Activated CD8-positive, alpha-beta T cell treated with anti-CD3 and anti-CD28 coated beads, Interleukin-2, amount 10 ng/mL, durations not matched to agents 7 days and 5 days (primary cell): ENCODE results near the gene TMEM108. TPM values are rescaled to one million over a fixed set of nuclear protein-coding genes. Genes with fewer than 3 reads are reported as not detected.
A peak's percentile ranks its signal among the peaks of the same experiment; 100 is the strongest.

Experiments used
- ATAC-seq: fragments of 150-1000 bp; cut with Tn5 transposase; one replicate; pipeline ENCODE4 v1.10.0; 2021; ENCODE audit warnings: moderate library complexity
- CTCF ChIA-PET: fragments of 350-600 bp; sonication (Branson Sonifier 250); formaldehyde crosslinking; loops from one replicate; lab custom pipeline; 2021; ENCODE audit warnings: antibody characterized with exemption; lab: Charles Lee
- POLR2A ChIA-PET: fragments of 350-600 bp; sonication (Branson Sonifier 250); formaldehyde crosslinking; loops from one replicate; lab custom pipeline; 2021; ENCODE audit warnings: antibody characterized with exemption; lab: Charles Lee
- DNase-seq: peaks from one replicate; pipeline ENCODE4 v3.0.0-alpha.2; 2020
- H3K27ac Mint-ChIP-seq: one replicate; pipeline ENCODE4 v1.8.0; 2021; ENCODE audit warnings: mild to moderate bottlenecking, mixed read lengths
- H3K27me3 Mint-ChIP-seq: one replicate; pipeline ENCODE4 v1.8.0; 2021; ENCODE audit warnings: low read depth, mixed read lengths
- H3K36me3 Mint-ChIP-seq: one replicate; pipeline ENCODE4 v1.8.0; 2021; ENCODE audit warnings: low read depth, mixed read lengths
- H3K4me1 Mint-ChIP-seq: one replicate; pipeline ENCODE4 v1.8.0; 2021; ENCODE audit warnings: low read depth, mixed read lengths
- H3K4me3 Mint-ChIP-seq: one replicate; pipeline ENCODE4 v1.8.0; 2021; ENCODE audit warnings: mild to moderate bottlenecking, mixed read lengths
- H3K9me3 Mint-ChIP-seq: one replicate; pipeline ENCODE4 v1.8.0; 2022; ENCODE audit warnings: mixed read lengths; ENCODE audit not compliant: insufficient read depth
- total RNA-seq, 2 experiments: library from RNA; stranded (reverse); gene quantifications; one replicate each; pipeline ENCODE4 v1.2.3, GENCODE V29; 2021

TMEM108 gene
- total RNA-seq, 2 experiments from 2014 or later, result not detected

DNA sequence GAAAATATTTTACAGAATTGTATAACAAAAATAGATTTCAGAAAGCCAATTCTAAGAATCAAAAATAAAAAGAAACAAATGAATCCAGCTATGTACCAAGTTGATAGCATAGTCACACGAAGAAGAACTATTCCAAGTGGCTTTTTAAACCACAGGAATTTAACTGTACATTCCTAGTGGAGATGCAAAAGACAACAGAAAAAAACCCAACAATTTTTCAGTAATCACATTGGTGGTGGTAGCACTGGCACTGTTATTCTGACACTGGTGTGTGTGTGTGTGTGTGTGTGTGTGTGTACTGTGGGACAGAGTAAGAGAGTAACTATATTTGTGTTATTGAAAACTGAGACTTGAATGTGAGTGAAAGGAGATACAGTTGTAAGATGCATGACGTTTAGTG, 370.8 kb downstream of the TMEM108 start:
- Mint-ChIP-seq H3K27me3 (peaks cover 8% of the 10 kb centered on the region), H3K9me3 (no peaks in the 10 kb centered on the region), H3K4me1 (no peaks in the 10 kb centered on the region), H3K27ac (no peak overlapping the region), H3K36me3 (no peaks in the 10 kb centered on the region), H3K4me3 (no peak overlapping the region)
- ATAC-seq (no peak), DNase-seq (no peak)
- CTCF ChIA-PET, result interaction anchor here (2.0 kb wide), 1 partner anchor 15 kb away, joined by 7 read pairs; no protein-coding TSS in a partner anchor
- POLR2A ChIA-PET, result no interaction called here

DNA sequence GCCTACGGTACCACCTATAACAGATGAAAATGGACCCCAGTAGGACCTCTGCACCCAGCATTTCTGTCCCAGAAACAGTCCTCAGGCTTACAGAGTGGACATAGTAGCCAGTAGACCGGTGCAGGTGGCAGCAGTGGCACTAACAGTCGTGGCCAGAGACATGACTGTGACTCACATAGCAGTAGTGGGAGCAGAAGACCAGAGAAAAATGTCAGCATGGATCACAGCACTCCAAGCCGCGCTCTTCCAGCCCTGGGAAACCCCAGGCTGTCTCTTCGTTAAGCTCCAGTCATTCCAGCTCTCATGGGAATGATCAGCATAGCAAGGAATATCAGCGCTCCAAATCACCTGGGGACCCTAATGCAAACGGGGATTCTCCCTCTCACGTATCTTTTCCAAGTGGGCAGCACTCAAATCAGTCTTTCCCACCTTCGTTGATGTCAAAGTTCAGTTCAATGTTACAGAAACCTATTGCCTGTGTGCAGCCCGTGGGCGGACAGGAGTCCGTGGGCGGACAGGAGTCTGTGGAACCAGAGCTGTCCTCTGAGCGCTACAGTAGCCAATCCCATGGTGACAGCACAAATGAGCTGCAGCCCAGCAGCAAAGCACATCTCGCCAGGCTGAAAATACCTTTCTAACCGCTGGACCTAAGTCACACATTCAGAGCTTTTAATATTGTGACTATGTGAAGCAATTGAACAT, 372.2 kb downstream of the TMEM108 start:
- DNase-seq, result no peak
- ATAC-seq, result no peak
- POLR2A ChIA-PET, result no interaction called here

GRCh38 chr3:133412183-133413132, 374.3 kb downstream of the TMEM108 start:
- Mint-ChIP-seq H3K27ac (no peak overlapping the region), H3K4me3 (no peak overlapping the region), H3K36me3 (no peaks in the 10 kb centered on the region), H3K4me1 (no peaks in the 10 kb centered on the region), H3K9me3 (no peaks in the 10 kb centered on the region), H3K27me3 (peaks cover 8% of the 10 kb centered on the region)
- peak; percentile 30 for ATAC-seq
- ChIA-PET POLR2A (interaction anchor here (0.6 kb wide), 1 partner anchor 179 kb away, joined by 3 read pairs; no protein-coding TSS in a partner anchor), CTCF (interaction anchor here (0.9 to 1.2 kb wide), 2 partner anchors 12 kb away, joined by 3 to 4 read pairs; no protein-coding TSS in a partner anchor)
- DNase-seq, result no peak

More for the DNA sequence above, 372.2 kb downstream of the TMEM108 start:
- H3K4me3 Mint-ChIP-seq, result no peak overlapping the region
- CTCF ChIA-PET, result interaction anchor here (0.9 to 1.5 kb wide), 2 partner anchors 14 to 752 kb away, joined by 4 to 5 read pairs; no protein-coding TSS in a partner anchor
- no peak overlapping the region for H3K27ac Mint-ChIP-seq
- H3K27me3 Mint-ChIP-seq, result peaks cover 8% of the 10 kb centered on the region
- H3K4me1 Mint-ChIP-seq, result no peaks in the 10 kb centered on the region
- no peaks in the 10 kb centered on the region for H3K36me3 Mint-ChIP-seq
- no peaks in the 10 kb centered on the region for H3K9me3 Mint-ChIP-seq

GRCh38 chr3:133413161-133414020, 375.2 kb downstream of the TMEM108 start:
- Mint-ChIP-seq H3K27me3 (peaks cover 5% of the 10 kb centered on the region), H3K9me3 (no peaks in the 10 kb centered on the region), H3K4me1 (no peaks in the 10 kb centered on the region), H3K4me3 (no peak overlapping the region), H3K36me3 (no peaks in the 10 kb centered on the region), H3K27ac (no peak overlapping the region)
- ChIA-PET POLR2A (no interaction called here), CTCF (interaction anchor here (1.2 kb wide), 1 partner anchor 11 kb away, joined by 3 read pairs; no protein-coding TSS in a partner anchor)
- ATAC-seq (peak; percentile 64), DNase-seq (no peak)

- H3K36me3 Mint-ChIP-seq, result no peaks in the 10 kb centered on the region
- H3K27ac Mint-ChIP-seq, result no peak overlapping the region
- DNase-seq (no peak), ATAC-seq (no peak)
- no peaks in the 10 kb centered on the region for H3K9me3 Mint-ChIP-seq
- ChIA-PET POLR2A (no interaction called here), CTCF (interaction anchor here (1.2 kb wide), 1 partner anchor 10 kb away, joined by 3 read pairs; no protein-coding TSS in a partner anchor)
- H3K4me1 Mint-ChIP-seq, result no peaks in the 10 kb centered on the region
- H3K27me3 Mint-ChIP-seq, result peaks cover 1% of the 10 kb centered on the region
- no peak overlapping the region for H3K4me3 Mint-ChIP-seq
These were observed 375.8 kb downstream of the TMEM108 start for GRCh38 chr3:133414021-133414392.

GRCh38 chr3:133418361-133418760, 380.2 kb downstream of the TMEM108 start:
- no peaks in the 10 kb centered on the region for H3K9me3 Mint-ChIP-seq
- H3K27ac Mint-ChIP-seq, result no peak overlapping the region
- ATAC-seq, result no peak
- H3K36me3 Mint-ChIP-seq, result no peaks in the 10 kb centered on the region
- H3K27me3 Mint-ChIP-seq, result no peaks in the 10 kb centered on the region
- no peak for DNase-seq
- POLR2A ChIA-PET, result no interaction called here
- H3K4me3 Mint-ChIP-seq, result no peak overlapping the region
- CTCF ChIA-PET, result no interaction called here
- H3K4me1 Mint-ChIP-seq, result no peaks in the 10 kb centered on the region

DNA sequence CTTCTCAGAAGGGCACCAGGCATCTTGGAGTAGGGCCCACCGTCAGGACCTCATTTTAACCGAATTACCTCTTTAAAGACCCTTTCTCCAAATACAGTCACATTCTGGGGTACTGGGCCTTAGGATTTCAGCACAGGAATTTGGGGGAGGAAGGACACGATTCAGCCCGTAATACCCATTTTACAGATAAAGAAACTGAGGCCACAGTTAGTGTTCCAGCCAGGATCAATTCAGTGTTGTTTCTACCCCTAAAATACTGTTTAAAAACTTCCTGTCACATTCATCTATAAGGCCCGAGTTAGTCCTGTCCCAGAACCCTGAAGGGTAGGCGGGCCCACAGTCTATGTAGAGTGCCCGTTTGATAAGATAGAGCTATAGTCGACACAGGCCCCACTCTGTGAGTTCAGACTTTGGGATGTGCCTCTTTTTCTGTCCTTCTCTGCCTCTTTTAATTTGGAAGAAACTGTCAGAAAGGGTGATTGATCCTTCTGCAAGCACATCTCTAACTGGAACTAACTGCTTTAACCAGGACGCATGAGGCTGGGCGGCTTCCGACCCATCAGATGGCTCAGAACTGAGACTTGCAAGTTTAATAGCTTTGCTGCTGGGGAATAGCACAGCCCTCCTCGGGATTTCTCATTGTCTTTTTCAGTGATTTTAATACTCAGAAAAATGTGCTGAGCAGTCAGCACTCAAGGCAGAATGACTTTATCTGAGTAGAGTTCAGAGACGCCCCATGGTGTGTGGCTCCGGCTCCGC, 381.1 kb downstream of the TMEM108 start:
- ChIA-PET POLR2A (no interaction called here), CTCF (no interaction called here)
- Mint-ChIP-seq H3K4me1 (peaks cover 2% of the 10 kb centered on the region), H3K27me3 (no peaks in the 10 kb centered on the region), H3K4me3 (no peak overlapping the region), H3K9me3 (no peaks in the 10 kb centered on the region), H3K36me3 (no peaks in the 10 kb centered on the region), H3K27ac (no peak overlapping the region)
- ATAC-seq (no peak), DNase-seq (no peak)

DNA sequence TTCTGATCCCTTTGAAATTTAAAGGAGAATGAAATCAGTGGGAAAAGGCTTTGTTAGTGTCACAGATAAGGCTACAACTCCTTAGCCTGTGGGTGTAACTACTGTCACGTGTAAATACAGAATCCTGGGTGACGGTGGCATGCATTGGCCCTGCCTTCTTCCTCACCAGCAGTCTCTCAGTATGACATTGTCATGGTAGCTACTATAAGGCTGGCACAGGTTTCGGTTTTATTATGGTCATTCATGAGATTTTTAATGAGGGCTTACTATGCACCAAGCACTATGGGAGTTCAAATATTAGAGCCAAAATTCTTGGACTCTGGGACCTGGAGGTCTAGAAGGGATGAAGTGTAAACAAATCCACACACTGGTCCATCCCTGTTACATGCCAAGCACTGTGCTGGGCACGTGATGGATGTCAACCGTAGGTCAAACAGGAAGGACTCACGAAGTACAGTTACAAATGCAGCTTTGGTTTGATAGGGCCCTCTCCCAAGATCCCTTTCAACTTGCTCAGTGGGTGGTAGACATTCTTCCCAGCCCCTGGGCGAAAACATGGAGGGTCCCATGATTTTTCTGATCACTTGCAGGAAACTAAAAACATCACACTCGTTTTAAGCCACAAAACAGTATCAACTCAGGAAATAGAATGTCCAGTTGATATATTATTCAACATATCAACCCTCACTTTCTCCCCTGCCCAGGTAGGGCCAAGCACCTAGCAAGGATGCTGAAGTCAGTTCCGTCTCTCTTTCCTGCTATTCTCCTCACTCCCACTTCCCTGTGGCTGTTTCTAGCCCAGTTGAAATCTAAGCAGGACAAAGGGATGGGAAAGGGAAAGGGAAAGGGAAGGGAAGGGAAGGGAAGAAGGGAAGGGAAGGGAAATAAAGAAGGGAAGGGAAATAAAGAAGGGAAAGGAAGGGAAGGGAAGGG, 387.0 kb downstream of the TMEM108 start:
- Mint-ChIP-seq H3K9me3 (no peaks in the 10 kb centered on the region), H3K4me1 (peaks cover 2% of the 10 kb centered on the region), H3K27me3 (no peaks in the 10 kb centered on the region), H3K36me3 (no peaks in the 10 kb centered on the region), H3K27ac (no peak overlapping the region), H3K4me3 (no peak overlapping the region)
- CTCF ChIA-PET, result interaction anchor here (1.0 to 3.1 kb wide), 10 partner anchors 8 to 698 kb away, joined by 3 to 38 read pairs (median 6); no protein-coding TSS in a partner anchor
- no peak for DNase-seq
- POLR2A ChIA-PET, result interaction anchor here (1.2 kb wide), 1 partner anchor 149 kb away, joined by 3 read pairs; no protein-coding TSS in a partner anchor
- no peak for ATAC-seq

DNA sequence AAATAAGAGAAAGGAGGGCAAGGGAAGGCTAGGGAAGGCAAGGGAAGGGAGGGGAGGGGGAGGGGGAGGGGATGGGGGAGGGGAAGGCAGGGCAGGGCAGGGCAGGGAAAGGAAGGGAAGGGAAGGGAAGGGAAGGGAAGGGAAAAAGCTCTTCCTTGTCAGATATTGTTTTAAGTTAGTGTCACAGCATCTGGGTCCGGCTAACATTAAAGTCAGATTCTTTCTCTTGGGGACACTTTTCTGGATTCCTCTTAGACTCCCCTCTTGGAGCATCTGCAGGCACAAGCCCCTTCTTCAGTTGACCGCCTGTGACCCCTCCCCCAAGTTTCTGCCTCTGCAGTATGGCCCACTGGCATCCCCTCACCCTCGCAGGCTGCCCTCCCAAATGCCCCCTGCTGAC, 387.7 kb downstream of the TMEM108 start:
- no peak overlapping the region for H3K4me3 Mint-ChIP-seq

GRCh38 chr3:133426721-133427120, 388.5 kb downstream of the TMEM108 start:
- H3K9me3 Mint-ChIP-seq, result no peaks in the 10 kb centered on the region
- ChIA-PET POLR2A (interaction anchor here (1.2 kb wide), 1 partner anchor 148 kb away, joined by 3 read pairs; no protein-coding TSS in a partner anchor), CTCF (interaction anchor here (0.8 kb wide), 1 partner anchor 236 kb away, joined by 3 read pairs; no protein-coding TSS in a partner anchor)
- no peak overlapping the region for H3K27ac Mint-ChIP-seq
- no peaks in the 10 kb centered on the region for H3K27me3 Mint-ChIP-seq
- DNase-seq (no peak), ATAC-seq (no peak)
- H3K4me1 Mint-ChIP-seq, result peaks cover 2% of the 10 kb centered on the region
- H3K36me3 Mint-ChIP-seq, result no peaks in the 10 kb centered on the region
- no peak overlapping the region for H3K4me3 Mint-ChIP-seq

More for the DNA sequence above, 387.7 kb downstream of the TMEM108 start:
- H3K4me1 Mint-ChIP-seq, result peaks cover 2% of the 10 kb centered on the region
- ATAC-seq (no peak), DNase-seq (no peak)
- ChIA-PET POLR2A (interaction anchor here (1.2 kb wide), 1 partner anchor 149 kb away, joined by 3 read pairs; no protein-coding TSS in a partner anchor), CTCF (no interaction called here)
- H3K27me3 Mint-ChIP-seq, result no peaks in the 10 kb centered on the region
- no peaks in the 10 kb centered on the region for H3K36me3 Mint-ChIP-seq
- no peaks in the 10 kb centered on the region for H3K9me3 Mint-ChIP-seq
- no peak overlapping the region for H3K27ac Mint-ChIP-seq
